ENCODE data around the gene C6orf15. TPM values are rescaled to one million over a fixed set of nuclear protein-coding genes. Genes with fewer than 3 reads are reported as not detected.

C6orf15 gene
- polyA plus RNA-seq, 2 of the 4 experiments (the other 2 are of a cell fraction), result not detected

Small RNA genes within 50 kb of the gene (small RNA-seq; reads per million reads assigned to genes)
- gene POLR2LP1, result 0 reads per million in 6 experiments
- gene RNU6-1133P, result 0 reads per million in 6 experiments

Other genes with a start within 250 kb of the C6orf15 start
- 19.8 and 25.8 TPM in 2 replicates for gene DDR1, start 228.1 kb downstream of the C6orf15 start, polyA plus RNA-seq (2011; rRNA removed)
- gene DDR1, start 228.1 kb downstream of the C6orf15 start, polyA plus RNA-seq (2017; fragmentation: RNase III; extraction: RNeasy Plus Mini Kit Qiagen cat#74134 plus additional on column Dnase treatment), result 31.9 to 44.2 TPM (median 43.5 TPM) in 3 replicates
- gene GTF2H4, start 204.4 kb downstream of the C6orf15 start, polyA plus RNA-seq (2011; rRNA removed), result 19.7 and 24.8 TPM in 2 replicates
- gene GTF2H4, start 204.4 kb downstream of the C6orf15 start, polyA plus RNA-seq (2017; fragmentation: RNase III; extraction: RNeasy Plus Mini Kit Qiagen cat#74134 plus additional on column Dnase treatment), result 24.1 to 28.6 TPM (median 24.9 TPM) in 3 replicates
- gene VARS2, start 198.3 kb downstream of the C6orf15 start, polyA plus RNA-seq (2011; rRNA removed), result 15.5 and 16.1 TPM in 2 replicates
- gene VARS2, start 198.3 kb downstream of the C6orf15 start, polyA plus RNA-seq (2017; fragmentation: RNase III; extraction: RNeasy Plus Mini Kit Qiagen cat#74134 plus additional on column Dnase treatment), result 12.4 to 15.2 TPM (median 15.0 TPM) in 3 replicates
- not detected in 2 replicates for gene SFTA2, start 180.4 kb downstream of the C6orf15 start, polyA plus RNA-seq (2011; rRNA removed)
- gene SFTA2, start 180.4 kb downstream of the C6orf15 start, polyA plus RNA-seq (2017; fragmentation: RNase III; extraction: RNeasy Plus Mini Kit Qiagen cat#74134 plus additional on column Dnase treatment), result not detected in 3 replicates
- 0.01 and 0.07 TPM in 2 replicates for gene MUCL3, start 171.6 kb downstream of the C6orf15 start, polyA plus RNA-seq (2011; rRNA removed)
- gene MUCL3, start 171.6 kb downstream of the C6orf15 start, polyA plus RNA-seq (2017; fragmentation: RNase III; extraction: RNeasy Plus Mini Kit Qiagen cat#74134 plus additional on column Dnase treatment), result 0.03 to 0.08 TPM (median 0.04 TPM) in 3 replicates
- gene MUC21, start 128.9 kb downstream of the C6orf15 start, polyA plus RNA-seq (2011; rRNA removed), result not detected in 2 replicates
- not detected in 3 replicates for gene MUC21, start 128.9 kb downstream of the C6orf15 start, polyA plus RNA-seq (2017; fragmentation: RNase III; extraction: RNeasy Plus Mini Kit Qiagen cat#74134 plus additional on column Dnase treatment)
- gene MUC22, start 102.1 kb downstream of the C6orf15 start, polyA plus RNA-seq (2011; rRNA removed), result not detected in 2 replicates
- not detected in 3 replicates for gene MUC22, start 102.1 kb downstream of the C6orf15 start, polyA plus RNA-seq (2017; fragmentation: RNase III; extraction: RNeasy Plus Mini Kit Qiagen cat#74134 plus additional on column Dnase treatment)
- 2.3 and 5.8 TPM in 2 replicates for gene PSORS1C1, start 2.2 kb upstream of the C6orf15 start, polyA plus RNA-seq (2011; rRNA removed)
- gene PSORS1C1, start 2.2 kb upstream of the C6orf15 start, polyA plus RNA-seq (2017; fragmentation: RNase III; extraction: RNeasy Plus Mini Kit Qiagen cat#74134 plus additional on column Dnase treatment), result 3.0 to 4.3 TPM (median 4.3 TPM) in 3 replicates
- gene CDSN, start 7.9 kb upstream of the C6orf15 start, polyA plus RNA-seq (2011; rRNA removed), result not detected in 2 replicates
- not detected in 3 replicates for gene CDSN, start 7.9 kb upstream of the C6orf15 start, polyA plus RNA-seq (2017; fragmentation: RNase III; extraction: RNeasy Plus Mini Kit Qiagen cat#74134 plus additional on column Dnase treatment)
- not detected in 2 replicates for gene PSORS1C2, start 26.5 kb upstream of the C6orf15 start, polyA plus RNA-seq (2011; rRNA removed)
- gene PSORS1C2, start 26.5 kb upstream of the C6orf15 start, polyA plus RNA-seq (2017; fragmentation: RNase III; extraction: RNeasy Plus Mini Kit Qiagen cat#74134 plus additional on column Dnase treatment), result 0.08 TPM in 1 of 3 replicates, not detected in the others
- gene CCHCR1, start 45.2 kb upstream of the C6orf15 start, polyA plus RNA-seq (2011; rRNA removed), result 7.4 and 8.6 TPM in 2 replicates
- gene CCHCR1, start 45.2 kb upstream of the C6orf15 start, polyA plus RNA-seq (2017; fragmentation: RNase III; extraction: RNeasy Plus Mini Kit Qiagen cat#74134 plus additional on column Dnase treatment), result 15.2 to 15.3 TPM (median 15.3 TPM) in 3 replicates
- gene TCF19, start 46.0 kb upstream of the C6orf15 start, polyA plus RNA-seq (2011; rRNA removed), result 6.4 and 7.4 TPM in 2 replicates
- 10.1 to 11.2 TPM (median 10.8 TPM) in 3 replicates for gene TCF19, start 46.0 kb upstream of the C6orf15 start, polyA plus RNA-seq (2017; fragmentation: RNase III; extraction: RNeasy Plus Mini Kit Qiagen cat#74134 plus additional on column Dnase treatment)
- 2.7 and 3.9 TPM in 2 replicates for gene POU5F1, start 58.1 kb upstream of the C6orf15 start, polyA plus RNA-seq (2011; rRNA removed)
- 2.7 to 3.5 TPM (median 2.8 TPM) in 3 replicates for gene POU5F1, start 58.1 kb upstream of the C6orf15 start, polyA plus RNA-seq (2017; fragmentation: RNase III; extraction: RNeasy Plus Mini Kit Qiagen cat#74134 plus additional on column Dnase treatment)
- gene HLA-C, start 159.5 kb upstream of the C6orf15 start, polyA plus RNA-seq (2011; rRNA removed), result 22.6 and 36.3 TPM in 2 replicates
- 35.7 to 42.1 TPM (median 40.9 TPM) in 3 replicates for gene HLA-C, start 159.5 kb upstream of the C6orf15 start, polyA plus RNA-seq (2017; fragmentation: RNase III; extraction: RNeasy Plus Mini Kit Qiagen cat#74134 plus additional on column Dnase treatment)
- 9.4 and 9.7 TPM in 2 replicates for gene HLA-B, start 244.6 kb upstream of the C6orf15 start, polyA plus RNA-seq (2011; rRNA removed)
- gene HLA-B, start 244.6 kb upstream of the C6orf15 start, polyA plus RNA-seq (2017; fragmentation: RNase III; extraction: RNeasy Plus Mini Kit Qiagen cat#74134 plus additional on column Dnase treatment), result 9.0 to 10.0 TPM (median 9.9 TPM) in 3 replicates